ENCODE data around the gene GANAB.
"Not testable (repeated sequence)": the region's sequence is repeated elsewhere in the genome, so short reads cannot be mapped to it uniquely, and the experiment has no call there.

GANAB gene

GRCh38 chr11:62667460-62667859 is 21.0 kb upstream of the GANAB start:
- no peak for DNase-seq (ENCODE audit: low read depth in 2 of 3, low spot score in 2 of 3)

GRCh38 chr11:62666259-62666926 is 20.0 kb upstream of the GANAB start:
- no peak for DNase-seq (ENCODE audit: low read depth in 2 of 3, low spot score in 2 of 3)

GRCh38 chr11:62665599-62666258 is 19.3 kb upstream of the GANAB start:
- peak in 2 of 3 experiments; percentile 48 for DNase-seq (ENCODE audit: low read depth in 2 of 3, low spot score in 2 of 3)

- peak; percentile 92 to 99 (median 98) for DNase-seq (ENCODE audit: low read depth in 2 of 3, low spot score in 2 of 3)
Observed at GRCh38 chr11:62665075-62665598, 18.7 kb upstream of the GANAB start, which contains the start of the genes C11orf98 and CSKMT. TSS of gene C11orf98 (minus strand) at chr11:62665210. CDS start at chr11:62665169, 41 bp downstream. TSS of gene CSKMT (plus strand) at chr11:62665312. CDS start at chr11:62665880, 568 bp downstream.

- DNase-seq (ENCODE audit: low read depth in 2 of 3, low spot score in 2 of 3) = peak in 2 of 3 experiments; percentile 32 to 39
Observed at GRCh38 chr11:62664405-62665074, 18.1 kb upstream of the GANAB start.

GRCh38 chr11:62656796-62657429 is 10.5 kb upstream of the GANAB start:
- DNase-seq (ENCODE audit: low read depth in 2 of 3, low spot score in 2 of 3) = no peak

GRCh38 chr11:62654297-62654696 is 7.9 kb upstream of the GANAB start:
- DNase-seq (ENCODE audit: low read depth in 2 of 3, low spot score in 2 of 3) = no peak

- no peak for DNase-seq (ENCODE audit: low read depth in 2 of 3, low spot score in 2 of 3)
Observed at GRCh38 chr11:62652161-62653006, 6.0 kb upstream of the GANAB start.

- DNase-seq (ENCODE audit: low read depth in 2 of 3, low spot score in 2 of 3) = not testable (repeated sequence)
Observed at GRCh38 chr11:62650283-62650682, 3.9 kb upstream of the GANAB start.

- DNase-seq (ENCODE audit: low read depth in 2 of 3, low spot score in 2 of 3) = no peak
Observed at GRCh38 chr11:62649486-62649885, 3.1 kb upstream of the GANAB start.

GRCh38 chr11:62648967-62649364 is 2.6 kb upstream of the GANAB start:
- DNase-seq (ENCODE audit: low read depth in 2 of 3, low spot score in 2 of 3) = no peak

GRCh38 chr11:62648185-62648966 is 2.0 kb upstream of the GANAB start:
- DNase-seq (ENCODE audit: low read depth in 2 of 3, low spot score in 2 of 3) = no peak

- no peak for DNase-seq (ENCODE audit: low read depth in 2 of 3, low spot score in 2 of 3)
Observed at GRCh38 chr11:62647609-62648005, 1.2 kb upstream of the GANAB start.

- no peak for DNase-seq (ENCODE audit: low read depth in 2 of 3, low spot score in 2 of 3)
Observed at GRCh38 chr11:62646825-62647608, 604 bp upstream of the GANAB start.

GRCh38 chr11:62645671-62645945 is 805 bp downstream of the GANAB start:
- DNase-seq (ENCODE audit: low read depth in 2 of 3, low spot score in 2 of 3) = no peak

- DNase-seq (ENCODE audit: low read depth in 2 of 3, low spot score in 2 of 3) = no peak
Observed at GRCh38 chr11:62644220-62644619, 2.2 kb downstream of the GANAB start.

- DNase-seq (ENCODE audit: low read depth in 2 of 3, low spot score in 2 of 3) = no peak
Observed at GRCh38 chr11:62632492-62632891, 13.9 kb downstream of the GANAB start.

- no peak for DNase-seq (ENCODE audit: low read depth in 2 of 3, low spot score in 2 of 3)
Observed at GRCh38 chr11:62627713-62628112, 18.7 kb downstream of the GANAB start.

- DNase-seq (ENCODE audit: low read depth in 2 of 3, low spot score in 2 of 3) = no peak
Observed at GRCh38 chr11:62622476-62623089, 23.8 kb downstream of the GANAB start.
